SK-N-SH treated with all-trans-retinoic acid at 6 μM for 48 hours (cell line): ENCODE measurements around the gene EWSR1.
"Not testable (repeated sequence)": the region's sequence is repeated elsewhere in the genome, so short reads cannot be mapped to it uniquely, and the experiment has no call there.

ENCODE experiments used
- ATAC-seq: fragments of 200-7000 bp; cut with Tn5 transposase; 3 replicates; pipeline ENCODE4 v1.9.1; 2020; ENCODE audit warnings: mild to moderate bottlenecking, moderate library complexity
- ARNTL ChIP-seq: fragments of 450-650 bp; formaldehyde crosslinking; IDR thresholded peaks from 2 replicates; pipeline ENCODE4 v1.5.0; 2020; ENCODE audit warnings: low read depth, mild to moderate bottlenecking, moderate library complexity, borderline replicate concordance
- BACH2 ChIP-seq: fragments of 250-450 bp; sonication (Bioruptor Pico); IDR thresholded peaks from 2 replicates; pipeline ENCODE4 v1.9.0; 2021; ENCODE audit warnings: mild to moderate bottlenecking, borderline replicate concordance
- CSRNP3 ChIP-seq: fragments of 250-450 bp; sonication (Bioruptor Pico); IDR thresholded peaks from 2 replicates; pipeline ENCODE4 v1.5.1; 2021; ENCODE audit warnings: mild to moderate bottlenecking, moderate library complexity
- ESRRG ChIP-seq: fragments of 250-450 bp; sonication (Bioruptor Pico); IDR thresholded peaks from 2 replicates; pipeline ENCODE4 v1.6.1; 2021; ENCODE audit warnings: mild to moderate bottlenecking
- GLIS3 ChIP-seq: fragments of 250-450 bp; sonication (Bioruptor Pico); IDR thresholded peaks from 2 replicates; pipeline ENCODE4 v1.5.0; 2020; ENCODE audit warnings: mild to moderate bottlenecking, moderate library complexity
- ISL1 ChIP-seq: fragments of 250-450 bp; sonication (Bioruptor Pico); IDR thresholded peaks from 2 replicates; pipeline ENCODE4 v2.1.2; 2022; ENCODE audit warnings: mild to moderate bottlenecking, moderate library complexity
- OSR1 ChIP-seq: fragments of 250-450 bp; sonication (Bioruptor Pico); IDR thresholded peaks from 2 replicates; pipeline ENCODE4 v1.8.0; 2022; ENCODE audit warnings: moderate library complexity, mild to moderate bottlenecking, inconsistent platforms
- PATZ1 ChIP-seq: fragments of 250-450 bp; sonication (Bioruptor Pico); IDR thresholded peaks from 2 replicates; pipeline ENCODE4 v1.8.0; 2020; ENCODE audit warnings: mild to moderate bottlenecking, moderate library complexity, borderline replicate concordance
- POU6F1 ChIP-seq: fragments of 250-450 bp; sonication (Bioruptor Pico); IDR thresholded peaks from 2 replicates; pipeline ENCODE4 v1.8.0; 2021; ENCODE audit warnings: low read depth, mild to moderate bottlenecking, moderate library complexity, borderline replicate concordance
- RARB ChIP-seq: fragments of 250-450 bp; sonication (Bioruptor Pico); IDR thresholded peaks from 2 replicates; pipeline ENCODE4 v1.8.0; 2021; ENCODE audit warnings: mild to moderate bottlenecking, moderate library complexity
- SNAI2 ChIP-seq: fragments of 250-450 bp; sonication (Bioruptor Pico); IDR thresholded peaks from 2 replicates; pipeline ENCODE4 v1.5.0; 2020; ENCODE audit warnings: mild to moderate bottlenecking, moderate library complexity
- TCF4 ChIP-seq: fragments of 250-450 bp; sonication (Bioruptor Pico); IDR thresholded peaks from 2 replicates; pipeline ENCODE4 v1.8.0; 2021; ENCODE audit warnings: mild to moderate bottlenecking, moderate library complexity, borderline replicate concordance
- TOX ChIP-seq: fragments of 250-450 bp; sonication (Bioruptor Pico); IDR thresholded peaks from 2 replicates; pipeline ENCODE4 v1.8.0; 2021; ENCODE audit warnings: mild to moderate bottlenecking, moderate library complexity, borderline replicate concordance
- TSHZ2 ChIP-seq: fragments of 250-450 bp; sonication (Bioruptor Pico); IDR thresholded peaks from 2 replicates; pipeline ENCODE4 v1.5.0; 2020; ENCODE audit warnings: mild to moderate bottlenecking, moderate library complexity
- ZC3H10 ChIP-seq: fragments of 250-450 bp; sonication (Bioruptor Pico); IDR thresholded peaks from 2 replicates; pipeline ENCODE4 v1.5.1; 2021; ENCODE audit warnings: mild to moderate bottlenecking, moderate library complexity
- ZFP3 ChIP-seq: fragments of 250-450 bp; sonication (Bioruptor Pico); IDR thresholded peaks from 2 replicates; pipeline ENCODE4 v1.5.0; 2020; ENCODE audit warnings: mild to moderate bottlenecking, moderate library complexity
- ZFP30 ChIP-seq: fragments of 450-650 bp; formaldehyde crosslinking; IDR thresholded peaks from 2 replicates; pipeline ENCODE4 v1.5.0; 2022; ENCODE audit warnings: mild to moderate bottlenecking, moderate library complexity
- ZNF565 ChIP-seq: fragments of 450-650 bp; formaldehyde crosslinking; conservative IDR thresholded peaks from 2 replicates; pipeline ENCODE4 v1.5.0; 2020; ENCODE audit warnings: low read depth, mild to moderate bottlenecking, moderate library complexity
- ZNF8 ChIP-seq: fragments of 450-650 bp; formaldehyde crosslinking; IDR thresholded peaks from 2 replicates; pipeline ENCODE4 v1.5.0; 2020; ENCODE audit warnings: mild to moderate bottlenecking, moderate library complexity

EWSR1 gene

GRCh38 chr22:29231971-29232959 is 35.8 kb upstream of the EWSR1 start:
- TF ChIP-seq ESRRG (CRISPR knock-in tag) = no peak
- TF ChIP-seq ZNF8 (CRISPR knock-in tag) = no peak
- no peak for TF ChIP-seq ZC3H10
- no peak for TF ChIP-seq RARB (CRISPR knock-in tag)
- no peak for TF ChIP-seq OSR1 (CRISPR knock-in tag)
- TF ChIP-seq ZFP30 (CRISPR knock-in tag) = no peak
- no peak for TF ChIP-seq POU6F1 (CRISPR knock-in tag)
- TF ChIP-seq, all 23 proteins: peak for 0
- ATAC-seq = no peak

- ATAC-seq = no peak
- TF ChIP-seq POU6F1 (CRISPR knock-in tag) = no peak
- TF ChIP-seq TCF4 = no peak
- TF ChIP-seq ISL1 (CRISPR knock-in tag) = no peak
- TF ChIP-seq BACH2 (CRISPR knock-in tag) = no peak
- no peak for TF ChIP-seq SNAI2 (CRISPR knock-in tag)
- no peak for TF ChIP-seq TSHZ2 (CRISPR knock-in tag)
- TF ChIP-seq ZNF8 (CRISPR knock-in tag) = no peak
- no peak for TF ChIP-seq ARNTL (CRISPR knock-in tag)
- TF ChIP-seq CSRNP3 (CRISPR knock-in tag) = no peak
- no peak for TF ChIP-seq ZFP30 (CRISPR knock-in tag)
- TF ChIP-seq GLIS3 (CRISPR knock-in tag) = no peak
- TF ChIP-seq ZC3H10 = no peak
- TF ChIP-seq ZFP3 (CRISPR knock-in tag) = no peak
- TF ChIP-seq ZNF565 (CRISPR knock-in tag) = no peak
- no peak for TF ChIP-seq TOX (CRISPR knock-in tag)
- no peak for TF ChIP-seq PATZ1
- TF ChIP-seq OSR1 (CRISPR knock-in tag) = no peak
- no peak for TF ChIP-seq ESRRG (CRISPR knock-in tag)
Observed at GRCh38 chr22:29233277-29233877, 34.7 kb upstream of the EWSR1 start.

- not testable (repeated sequence) for ATAC-seq
Observed at GRCh38 chr22:29240481-29240880, 27.6 kb upstream of the EWSR1 start.
